Measurements from ENCODE around the gene DUSP22.

DUSP22 gene

DNA sequence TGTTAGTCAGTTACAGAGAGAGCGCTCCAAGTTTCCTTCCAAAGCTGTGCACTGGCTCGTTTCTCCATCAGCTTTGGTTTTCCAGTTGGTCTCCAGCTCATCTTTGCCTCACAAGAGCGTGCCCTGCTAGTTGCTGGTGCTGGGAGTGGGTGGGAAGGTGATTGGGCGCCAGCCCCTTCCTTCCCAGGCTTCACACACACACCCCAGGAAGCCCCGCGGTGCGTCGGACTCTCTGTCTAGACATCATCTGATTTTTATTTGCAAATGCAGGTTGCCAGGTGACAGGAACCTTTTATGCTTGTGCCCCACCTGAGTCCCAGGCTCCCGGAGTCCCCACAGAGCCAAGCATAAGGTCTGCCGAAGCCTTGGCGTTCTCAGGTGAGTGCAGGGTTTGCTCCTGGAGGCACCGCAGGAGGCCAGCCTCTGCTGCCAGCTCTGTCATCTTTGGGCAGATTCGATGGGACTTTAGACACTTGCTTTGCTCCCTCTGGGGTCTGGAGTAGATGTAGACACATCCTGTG, 106.3 kb downstream of the DUSP22 start:
- no peaks in the 10 kb centered on the region for H3K9me3 ChIP-seq
- TF ChIP-seq, protein P1, sequence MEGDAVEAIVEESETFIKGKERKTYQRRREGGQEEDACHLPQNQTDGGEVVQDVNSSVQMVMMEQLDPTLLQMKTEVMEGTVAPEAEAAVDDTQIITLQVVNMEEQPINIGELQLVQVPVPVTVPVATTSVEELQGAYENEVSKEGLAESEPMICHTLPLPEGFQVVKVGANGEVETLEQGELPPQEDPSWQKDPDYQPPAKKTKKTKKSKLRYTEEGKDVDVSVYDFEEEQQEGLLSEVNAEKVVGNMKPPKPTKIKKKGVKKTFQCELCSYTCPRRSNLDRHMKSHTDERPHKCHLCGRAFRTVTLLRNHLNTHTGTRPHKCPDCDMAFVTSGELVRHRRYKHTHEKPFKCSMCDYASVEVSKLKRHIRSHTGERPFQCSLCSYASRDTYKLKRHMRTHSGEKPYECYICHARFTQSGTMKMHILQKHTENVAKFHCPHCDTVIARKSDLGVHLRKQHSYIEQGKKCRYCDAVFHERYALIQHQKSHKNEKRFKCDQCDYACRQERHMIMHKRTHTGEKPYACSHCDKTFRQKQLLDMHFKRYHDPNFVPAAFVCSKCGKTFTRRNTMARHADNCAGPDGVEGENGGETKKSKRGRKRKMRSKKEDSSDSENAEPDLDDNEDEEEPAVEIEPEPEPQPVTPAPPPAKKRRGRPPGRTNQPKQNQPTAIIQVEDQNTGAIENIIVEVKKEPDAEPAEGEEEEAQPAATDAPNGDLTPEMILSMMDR (IDR thresholded peaks at IDR 0.05), result no peak
- peaks cover under 1 to 4% of the 10 kb centered on the region in 2 experiments for H3K4me1 ChIP-seq (ENCODE audit: control insufficient read depth in 1 of 2, insufficient read depth in 1 of 2, low read depth in 1 of 2, low read length in 1 of 2)
- no peaks in the 10 kb centered on the region for H3K36me3 ChIP-seq
- H3K4me3 ChIP-seq (ENCODE audit: low read depth in 1 of 2, low read length in 1 of 2), result no peak overlapping the region
- H3K27me3 ChIP-seq, result peaks cover 87% of the 10 kb centered on the region
- H3K27ac ChIP-seq, result no peak overlapping the region

DNA sequence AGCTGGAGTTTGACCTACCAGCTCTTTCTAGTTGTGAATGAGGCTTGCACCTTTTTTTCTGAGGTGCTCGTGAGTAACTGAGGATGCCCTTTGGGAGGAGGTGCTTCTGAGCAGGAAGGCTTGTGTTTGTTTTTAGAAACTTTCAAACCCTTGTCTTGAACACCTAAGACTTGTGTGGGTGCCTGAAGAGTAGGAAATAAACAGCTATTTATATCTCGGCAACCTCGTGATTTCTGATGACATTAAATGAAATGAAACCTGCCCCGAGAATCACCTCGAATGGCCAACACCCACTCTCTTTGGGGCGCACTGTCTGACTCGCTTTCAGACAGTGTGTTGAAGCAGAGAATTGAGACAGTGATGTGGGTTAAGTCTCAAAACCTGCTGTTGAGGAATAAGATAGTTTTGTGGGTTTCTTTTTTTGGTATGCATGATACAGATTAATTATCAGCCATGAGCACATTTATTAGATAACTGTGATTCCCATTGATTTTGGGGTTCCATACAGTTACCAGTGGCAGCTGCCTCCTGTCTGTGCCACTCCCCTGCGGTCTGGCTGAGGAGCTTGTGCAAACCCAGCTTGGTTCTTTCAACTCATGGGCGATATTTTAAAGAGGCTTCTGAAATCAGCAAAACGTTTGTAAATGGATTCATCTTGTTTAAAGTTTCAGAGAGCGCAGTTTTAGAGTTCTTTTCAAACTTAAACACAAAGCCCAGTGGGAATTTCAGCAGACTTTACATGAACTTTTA, 107.7 kb downstream of the DUSP22 start:
- Histone ChIP-seq H3K9me3 (no peaks in the 10 kb centered on the region), H3K27ac (no peak overlapping the region), H3K4me1 (ENCODE audit: control insufficient read depth in 1 of 2, insufficient read depth in 1 of 2, low read depth in 1 of 2, low read length in 1 of 2) (no peaks in the 10 kb centered on the region), H3K27me3 (peaks cover 78% of the 10 kb centered on the region), H3K4me3 (ENCODE audit: low read depth in 1 of 2, low read length in 1 of 2) (no peak overlapping the region), H3K36me3 (no peaks in the 10 kb centered on the region)
- TF ChIP-seq, protein P1 (IDR thresholded peaks at IDR 0.05), result no peak

DNA sequence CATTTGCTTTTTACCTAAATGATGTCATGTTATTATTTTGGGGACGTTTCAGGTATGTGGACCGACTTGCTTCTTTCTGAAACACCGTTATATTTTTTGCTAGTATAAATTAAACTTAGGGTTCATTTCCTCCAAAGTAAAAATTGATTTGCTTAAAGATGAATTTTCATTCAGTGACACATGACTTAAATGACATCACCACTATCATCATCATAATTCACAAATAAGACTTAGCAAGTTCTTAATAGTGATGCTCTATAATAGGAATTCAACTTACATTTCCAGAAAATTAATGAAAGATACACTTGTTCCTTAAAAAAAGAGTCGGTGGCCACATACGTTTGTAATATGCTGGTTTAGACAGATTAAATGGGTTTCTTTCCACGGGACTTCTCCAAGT, 108.5 kb downstream of the DUSP22 start:
- H3K36me3 ChIP-seq, result no peaks in the 10 kb centered on the region
- no peak overlapping the region for H3K4me3 ChIP-seq (ENCODE audit: low read depth in 1 of 2, low read length in 1 of 2)
- H3K9me3 ChIP-seq, result no peaks in the 10 kb centered on the region
- H3K27ac ChIP-seq, result no peak overlapping the region
- H3K4me1 ChIP-seq (ENCODE audit: control insufficient read depth in 1 of 2, insufficient read depth in 1 of 2, low read depth in 1 of 2, low read length in 1 of 2), result no peaks in the 10 kb centered on the region
- TF ChIP-seq, protein P1 (IDR thresholded peaks at IDR 0.05), result no peak
- H3K27me3 ChIP-seq, result peaks cover 73% of the 10 kb centered on the region
